ENCODE measurements around the gene KCNMA1.

DNA sequence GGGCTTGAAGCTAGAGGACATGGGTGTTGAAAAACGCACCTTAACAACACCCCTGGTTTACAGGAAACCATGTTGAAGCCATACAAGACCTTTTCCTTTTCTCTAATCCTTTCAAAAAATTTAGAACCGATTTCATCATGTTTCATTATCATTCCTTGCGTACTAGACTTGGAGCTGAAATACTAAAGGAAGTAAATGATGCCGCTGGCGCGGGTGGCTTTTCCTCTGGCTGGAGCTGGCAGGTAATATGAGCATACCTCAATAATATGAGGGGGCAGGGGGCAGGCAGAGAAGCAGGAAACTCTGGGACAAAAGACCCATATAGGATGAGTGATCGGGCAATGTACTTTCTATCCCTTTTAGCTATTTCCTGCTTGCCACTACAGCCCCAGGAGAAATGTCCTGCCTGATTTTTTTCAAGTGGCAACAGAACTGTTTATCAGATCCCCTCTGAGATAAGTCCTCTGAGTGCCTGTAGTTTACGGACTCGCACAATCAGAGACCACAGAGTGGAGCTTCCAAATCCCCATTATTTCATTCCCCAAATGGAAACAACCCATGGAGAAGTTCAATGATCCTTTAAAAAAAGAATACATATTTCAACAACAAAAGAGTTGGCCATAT lies 450.1 kb downstream of the KCNMA1 start:
- TF ChIP-seq, protein P1, sequence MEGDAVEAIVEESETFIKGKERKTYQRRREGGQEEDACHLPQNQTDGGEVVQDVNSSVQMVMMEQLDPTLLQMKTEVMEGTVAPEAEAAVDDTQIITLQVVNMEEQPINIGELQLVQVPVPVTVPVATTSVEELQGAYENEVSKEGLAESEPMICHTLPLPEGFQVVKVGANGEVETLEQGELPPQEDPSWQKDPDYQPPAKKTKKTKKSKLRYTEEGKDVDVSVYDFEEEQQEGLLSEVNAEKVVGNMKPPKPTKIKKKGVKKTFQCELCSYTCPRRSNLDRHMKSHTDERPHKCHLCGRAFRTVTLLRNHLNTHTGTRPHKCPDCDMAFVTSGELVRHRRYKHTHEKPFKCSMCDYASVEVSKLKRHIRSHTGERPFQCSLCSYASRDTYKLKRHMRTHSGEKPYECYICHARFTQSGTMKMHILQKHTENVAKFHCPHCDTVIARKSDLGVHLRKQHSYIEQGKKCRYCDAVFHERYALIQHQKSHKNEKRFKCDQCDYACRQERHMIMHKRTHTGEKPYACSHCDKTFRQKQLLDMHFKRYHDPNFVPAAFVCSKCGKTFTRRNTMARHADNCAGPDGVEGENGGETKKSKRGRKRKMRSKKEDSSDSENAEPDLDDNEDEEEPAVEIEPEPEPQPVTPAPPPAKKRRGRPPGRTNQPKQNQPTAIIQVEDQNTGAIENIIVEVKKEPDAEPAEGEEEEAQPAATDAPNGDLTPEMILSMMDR (IDR thresholded peaks at IDR 0.05; ENCODE audit: insufficient read depth, low read length, poor library complexity, severe bottlenecking): no peak
- TF ChIP-seq EZH2phosphoT487 (conservative IDR thresholded peaks at IDR 0.05; ENCODE audit: low read length): no peak

All from SU-DHL-6 (cell line).